ENCODE measurements around the gene SEMA5B. TPM values are rescaled to one million over a fixed set of nuclear protein-coding genes. Genes with fewer than 3 reads are reported as not detected.

The SEMA5B gene
- total and polyA plus RNA-seq, 9 of the 15 experiments (the other 6 are each of a cell fraction or from before 2014, with no cell fraction given), result not detected

GRCh38 chr3:123025642-123026521 is 1.7 kb downstream of the SEMA5B start:
- intact Hi-C loops (cut with micrococcal nuclease), result loop anchor here (10.0 kb wide), 2 partner anchors 271 to 461 kb away; partner anchors contain the start of genes DTX3L and PARP9
- no peaks in the 10 kb centered on the region for H4K20me1 ChIP-seq (replicated peaks; ENCODE audit: control insufficient read depth, insufficient read depth, low read length)
- H3K4me1 ChIP-seq (replicated peaks in 1 of 2; ENCODE audit: control insufficient read depth in 2 of 2, insufficient read depth in 2 of 2, low read length in 2 of 2), result peaks cover 5 to 20% of the 10 kb centered on the region in 2 experiments; a peak in 4 of 5 replicates
- ATAC-seq (no peak), DNase-seq (ENCODE audit: extremely low read depth in 1 of 4, low spot score in 3 of 4) (no peak), FAIRE-seq (no peak)
- H3K4me2 ChIP-seq (ENCODE audit: insufficient read depth, low read length), result no peak overlapping the region
- H3K9me1 ChIP-seq (ENCODE audit: control insufficient read depth, insufficient read depth, low read length), result no peaks in the 10 kb centered on the region
- H3K27me3 ChIP-seq (ENCODE audit: control insufficient read depth in 2 of 2, insufficient read depth in 2 of 2, low read length in 2 of 2), result peaks cover 15 to 42% of the 10 kb centered on the region in 2 experiments
- 10% methylated on average over 10 of the region's 33 CpGs for WGBS (ENCODE audit: insufficient coverage, low coverage, missing lambda C conversion rate)
- TF ChIP-seq NFRKB (IDR thresholded peaks at IDR 0.05; ENCODE audit: low read depth), result no peak
- no peak for TF ChIP-seq ZNF699 (CRISPR knock-in tag; IDR thresholded peaks at IDR 0.05; ENCODE audit: insufficient replicate concordance)
- no peak for TF ChIP-seq MCM5 (IDR thresholded peaks at IDR 0.05; ENCODE audit: low read depth)
- TF ChIP-seq ZNF764 (CRISPR knock-in tag; IDR thresholded peaks at IDR 0.05; ENCODE audit: low read depth), result no peak
- no peak for TF ChIP-seq GTF2B (IDR thresholded peaks at IDR 0.05; ENCODE audit: extremely low read depth, insufficient read length)
- no peak for TF ChIP-seq ZNF217 (CRISPR knock-in tag; IDR thresholded peaks at IDR 0.05)
- TF ChIP-seq ZNF830 (CRISPR knock-in tag; IDR thresholded peaks at IDR 0.05), result no peak
- TF ChIP-seq MTA3 (IDR thresholded peaks at IDR 0.05; ENCODE audit: borderline replicate concordance), result no peak
- no peak for TF ChIP-seq MCM7 (IDR thresholded peaks at IDR 0.05)
- no peak for TF ChIP-seq COPS2 (conservative IDR thresholded peaks at IDR 0.05)
- TF ChIP-seq CEBPZ (IDR thresholded peaks at IDR 0.05; ENCODE audit: borderline replicate concordance, low read depth, low read length), result no peak
- no peak overlapping the region for H3K9ac ChIP-seq (ENCODE audit: insufficient read depth in 1 of 2, low read depth in 2 of 2, low read length in 2 of 2)
- no peak overlapping the region for H2AFZ ChIP-seq (ENCODE audit: low read depth, low read length)
- H3K79me2 ChIP-seq (ENCODE audit: control insufficient read depth, insufficient read depth, low read length), result no peaks in the 10 kb centered on the region
- in situ Hi-C loops (cut with MboI), result no loop called here
- H3K36me3 ChIP-seq (ENCODE audit: control insufficient read depth, insufficient read depth, low read length), result no peaks in the 10 kb centered on the region
- no TSS peak for BruUV-seq (replicated peaks)
- H3K27ac ChIP-seq (ENCODE audit: extremely low read depth, low read depth, low read length), result no peak overlapping the region
- POLR2A ChIA-PET, result interaction anchor here (0.6 kb wide), 1 partner anchor 98 kb away, joined by 3 read pairs; no protein-coding TSS in a partner anchor
- CTCF ChIA-PET (ENCODE audit: low intra/inter-chr PET ratio), result interaction anchor here (0.7 kb wide), 1 partner anchor 82 kb away, joined by 3 read pairs; no protein-coding TSS in a partner anchor
- H3K4me3 ChIP-seq, result no peak overlapping the region
- H3K9me3 ChIP-seq (replicated peaks; ENCODE audit: control insufficient read depth, insufficient read depth, low read depth, low read length), result no peaks in the 10 kb centered on the region

Data from K562 (cell line).